Measurements from ENCODE around the gene AIRE.
"Not testable (repeated sequence)": the region's sequence is repeated elsewhere in the genome, so short reads cannot be mapped to it uniquely, and the experiment has no call there.

Gene AIRE

GRCh38 chr21:44267655-44268142 is 18.0 kb upstream of the AIRE start:
- peak; percentile 24 for DNase-seq

- no peak for DNase-seq
These were observed 16.6 kb upstream of the AIRE start for GRCh38 chr21:44269090-44269489.

GRCh38 chr21:44271558-44272283 is 14.0 kb upstream of the AIRE start:
- DNase-seq, result no peak

- DNase-seq, result no peak
These were observed 13.3 kb upstream of the AIRE start for GRCh38 chr21:44272284-44272858.

- no peak for DNase-seq
These were observed 12.6 kb upstream of the AIRE start for GRCh38 chr21:44273046-44273445.

- no peak for DNase-seq
These were observed 10.6 kb upstream of the AIRE start for GRCh38 chr21:44275041-44275440.

- no peak for DNase-seq
These were observed 6.1 kb upstream of the AIRE start for GRCh38 chr21:44279354-44280260.

GRCh38 chr21:44281801-44282200 is 3.9 kb upstream of the AIRE start:
- DNase-seq, result no peak

- DNase-seq, result no peak
These were observed 3.3 kb upstream of the AIRE start for GRCh38 chr21:44282370-44282769.

- not testable (repeated sequence) for DNase-seq
These were observed 2.4 kb upstream of the AIRE start for GRCh38 chr21:44283211-44283785.

- no peak for DNase-seq
These were observed 1.7 kb upstream of the AIRE start for GRCh38 chr21:44283948-44284347.

- DNase-seq, result no peak
These were observed 525 bp downstream of the AIRE start for GRCh38 chr21:44286086-44286715.

GRCh38 chr21:44286716-44287632 is 1.3 kb downstream of the AIRE start:
- no peak for DNase-seq

GRCh38 chr21:44288251-44289110 is 2.8 kb downstream of the AIRE start:
- DNase-seq, result no peak

GRCh38 chr21:44289381-44290010 is 3.8 kb downstream of the AIRE start:
- no peak for DNase-seq

GRCh38 chr21:44290327-44291077 is 4.8 kb downstream of the AIRE start:
- no peak for DNase-seq

- no peak for DNase-seq
These were observed 5.6 kb downstream of the AIRE start for GRCh38 chr21:44291078-44291935.
